ENCODE measurements around the gene S1PR4. TPM values are rescaled to one million over a fixed set of nuclear protein-coding genes. Genes with fewer than 3 reads are reported as not detected.
A peak's percentile ranks its signal among the peaks of the same experiment; 100 is the strongest.

S1PR4 gene
- total RNA-seq, 1 donor from 2014 or later, result not detected

GRCh38 chr19:3208317-3209207 is 30.0 kb downstream of the S1PR4 start:
- H3K4me1 Mint-ChIP-seq (ENCODE audit: unreplicated experiment), result no peaks in the 10 kb centered on the region
- no peak for DNase-seq (ENCODE audit: extremely low spot score, unreplicated experiment)
- TF ChIP-seq CTCF (conservative IDR thresholded peaks at IDR 0.05), result no peak
- no peaks in the 10 kb centered on the region for H3K9me3 Mint-ChIP-seq
- H3K4me3 Mint-ChIP-seq, result no peak overlapping the region
- H3K27ac Mint-ChIP-seq, result no peak overlapping the region
- H3K36me3 Mint-ChIP-seq, result peaks cover 4% of the 10 kb centered on the region
- H3K27me3 Mint-ChIP-seq, result no peaks in the 10 kb centered on the region

- DNase-seq (ENCODE audit: extremely low spot score, unreplicated experiment), result no peak
- H3K27ac Mint-ChIP-seq, result peak overlapping the region; percentile 39
Observed at GRCh38 chr19:3210347-3211017, 31.9 kb downstream of the S1PR4 start.

GRCh38 chr19:3211191-3211590 is 32.6 kb downstream of the S1PR4 start:
- peaks cover 4% of the 10 kb centered on the region for H3K36me3 Mint-ChIP-seq
- no peak overlapping the region for H3K27ac Mint-ChIP-seq
- H3K27me3 Mint-ChIP-seq, result no peaks in the 10 kb centered on the region
- TF ChIP-seq CTCF (conservative IDR thresholded peaks at IDR 0.05), result no peak
- no peaks in the 10 kb centered on the region for H3K4me1 Mint-ChIP-seq (ENCODE audit: unreplicated experiment)
- H3K4me3 Mint-ChIP-seq, result no peak overlapping the region
- DNase-seq (ENCODE audit: extremely low spot score, unreplicated experiment), result no peak
- no peaks in the 10 kb centered on the region for H3K9me3 Mint-ChIP-seq

More at GRCh38 chr19:3210347-3211017, 31.9 kb downstream of the S1PR4 start:
- Mint-ChIP-seq H3K4me1 (ENCODE audit: unreplicated experiment) (no peaks in the 10 kb centered on the region), H3K9me3 (no peaks in the 10 kb centered on the region), H3K4me3 (no peak overlapping the region), H3K36me3 (peaks cover 4% of the 10 kb centered on the region), H3K27me3 (no peaks in the 10 kb centered on the region)
- peak; percentile 76 for TF ChIP-seq CTCF (conservative IDR thresholded peaks at IDR 0.05)

- peaks cover 4% of the 10 kb centered on the region for H3K36me3 Mint-ChIP-seq
- H3K4me1 Mint-ChIP-seq (ENCODE audit: unreplicated experiment), result no peaks in the 10 kb centered on the region
- H3K4me3 Mint-ChIP-seq, result no peak overlapping the region
- no peaks in the 10 kb centered on the region for H3K27me3 Mint-ChIP-seq
- H3K27ac Mint-ChIP-seq, result no peak overlapping the region
- no peak for DNase-seq (ENCODE audit: extremely low spot score, unreplicated experiment)
- H3K9me3 Mint-ChIP-seq, result no peaks in the 10 kb centered on the region
- TF ChIP-seq CTCF (conservative IDR thresholded peaks at IDR 0.05), result no peak
Observed at GRCh38 chr19:3213159-3213558, 34.6 kb downstream of the S1PR4 start.

GRCh38 chr19:3216874-3217273 is 38.3 kb downstream of the S1PR4 start:
- no peak overlapping the region for H3K27ac Mint-ChIP-seq
- H3K4me1 Mint-ChIP-seq (ENCODE audit: unreplicated experiment), result no peaks in the 10 kb centered on the region
- DNase-seq (ENCODE audit: extremely low spot score, unreplicated experiment), result no peak
- no peaks in the 10 kb centered on the region for H3K9me3 Mint-ChIP-seq
- no peaks in the 10 kb centered on the region for H3K27me3 Mint-ChIP-seq
- no peak for TF ChIP-seq CTCF (conservative IDR thresholded peaks at IDR 0.05)
- H3K36me3 Mint-ChIP-seq, result no peaks in the 10 kb centered on the region
- no peak overlapping the region for H3K4me3 Mint-ChIP-seq

All from type B pancreatic cell (in vitro differentiated cells).